Stimulated activated naive CD4-positive, alpha-beta T cell treated with Interleukin-2 at 50 U/mL for 16 hours (primary cell): Measurements from ENCODE around the gene AATF.

ENCODE experiments used
- DNase-seq: peaks from one replicate; lab custom pipeline; 2025; lab: John Stamatoyannopoulos, UW

The AATF gene

GRCh38 chr17:36979565-36979941 is 30.8 kb downstream of the AATF start:
- no peak for DNase-seq

- no peak for DNase-seq
Measured at GRCh38 chr17:36980280-36980761, 31.6 kb downstream of the AATF start.

GRCh38 chr17:36983618-36984017 is 34.9 kb downstream of the AATF start:
- no peak for DNase-seq

GRCh38 chr17:36989173-36989572 is 40.4 kb downstream of the AATF start:
- no peak for DNase-seq

GRCh38 chr17:36992701-36993100 is 43.9 kb downstream of the AATF start:
- DNase-seq: no peak

GRCh38 chr17:36993227-36993626 is 44.5 kb downstream of the AATF start:
- DNase-seq: no peak

GRCh38 chr17:36994438-36994837 is 45.7 kb downstream of the AATF start:
- DNase-seq: no peak

- DNase-seq: no peak
Measured at GRCh38 chr17:36999471-36999870, 50.7 kb downstream of the AATF start.

GRCh38 chr17:37016780-37017179 is 68.0 kb downstream of the AATF start:
- no peak for DNase-seq

GRCh38 chr17:37017404-37017803 is 68.7 kb downstream of the AATF start:
- no peak for DNase-seq

GRCh38 chr17:37019117-37019740 is 70.5 kb downstream of the AATF start:
- DNase-seq: no peak

GRCh38 chr17:37019741-37020129 is 71.0 kb downstream of the AATF start:
- DNase-seq: no peak

- no peak for DNase-seq
Measured at GRCh38 chr17:37024181-37024637, 75.5 kb downstream of the AATF start.

GRCh38 chr17:37025238-37025637 is 76.5 kb downstream of the AATF start:
- no peak for DNase-seq

- no peak for DNase-seq
Measured at GRCh38 chr17:37025847-37026530, 77.2 kb downstream of the AATF start.

GRCh38 chr17:37026531-37026869 is 77.7 kb downstream of the AATF start:
- DNase-seq: no peak

- DNase-seq: no peak
Measured at GRCh38 chr17:37028040-37028439, 79.3 kb downstream of the AATF start.

GRCh38 chr17:37031493-37032083 is 82.8 kb downstream of the AATF start:
- no peak for DNase-seq

GRCh38 chr17:37037590-37038155 is 88.9 kb downstream of the AATF start:
- no peak for DNase-seq

- no peak for DNase-seq
Measured at GRCh38 chr17:37039269-37039668, 90.5 kb downstream of the AATF start.

GRCh38 chr17:37041932-37042331 is 93.2 kb downstream of the AATF start:
- no peak for DNase-seq

- no peak for DNase-seq
Measured at GRCh38 chr17:37043201-37043600, 94.4 kb downstream of the AATF start.

- DNase-seq: no peak
Measured at GRCh38 chr17:37045351-37045922, 96.7 kb downstream of the AATF start.
